AG10803 (cell line): ENCODE data around the gene ASB2.

ENCODE experiments used
- DNase-seq: peaks from one replicate; pipeline ENCODE4 v3.0.0; 2010; ENCODE audit warnings: low read depth
- H3K4me3 ChIP-seq: 2 replicates; pipeline ENCODE4 v1.5.1; 2011; ENCODE audit warnings: mild to moderate bottlenecking, low read length, control low read depth
- TF ChIP-seq, protein P1 (sequence below): conservative IDR thresholded peaks from 2 replicates; pipeline ENCODE4 v1.5.1; 2011; ENCODE audit warnings: mild to moderate bottlenecking, low read length, control low read depth, inconsistent platforms

The ASB2 gene

DNA sequence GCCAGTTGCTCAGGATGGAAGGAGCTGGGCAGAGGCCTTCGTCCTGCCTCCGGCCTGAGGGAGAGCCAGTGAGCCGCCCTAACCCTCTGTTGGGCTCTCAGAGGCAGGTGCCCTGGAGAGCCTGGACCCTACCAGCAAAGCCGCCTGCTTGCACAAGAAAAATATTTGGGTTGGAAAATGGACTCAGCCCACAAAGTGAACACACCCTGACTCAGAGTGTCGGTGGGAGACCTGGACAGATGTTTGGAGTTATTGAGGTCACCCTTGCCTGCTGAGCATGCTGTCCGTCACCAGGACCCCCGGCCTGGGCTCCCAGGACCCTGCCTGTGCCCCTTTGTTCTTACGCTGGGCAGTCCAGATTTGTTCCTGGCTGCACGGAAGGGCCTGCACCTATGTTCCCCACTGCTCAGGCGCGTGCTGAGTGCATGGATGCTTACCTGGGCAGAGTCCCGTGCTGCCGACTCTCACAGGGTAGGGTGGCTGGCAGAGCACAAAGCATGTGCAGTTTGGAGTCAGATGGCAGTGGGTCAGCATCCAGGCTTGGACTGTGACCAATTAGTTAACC, 26.8 kb downstream of the ASB2 start:
- no peak overlapping the region for H3K4me3 ChIP-seq
- TF ChIP-seq, protein P1, sequence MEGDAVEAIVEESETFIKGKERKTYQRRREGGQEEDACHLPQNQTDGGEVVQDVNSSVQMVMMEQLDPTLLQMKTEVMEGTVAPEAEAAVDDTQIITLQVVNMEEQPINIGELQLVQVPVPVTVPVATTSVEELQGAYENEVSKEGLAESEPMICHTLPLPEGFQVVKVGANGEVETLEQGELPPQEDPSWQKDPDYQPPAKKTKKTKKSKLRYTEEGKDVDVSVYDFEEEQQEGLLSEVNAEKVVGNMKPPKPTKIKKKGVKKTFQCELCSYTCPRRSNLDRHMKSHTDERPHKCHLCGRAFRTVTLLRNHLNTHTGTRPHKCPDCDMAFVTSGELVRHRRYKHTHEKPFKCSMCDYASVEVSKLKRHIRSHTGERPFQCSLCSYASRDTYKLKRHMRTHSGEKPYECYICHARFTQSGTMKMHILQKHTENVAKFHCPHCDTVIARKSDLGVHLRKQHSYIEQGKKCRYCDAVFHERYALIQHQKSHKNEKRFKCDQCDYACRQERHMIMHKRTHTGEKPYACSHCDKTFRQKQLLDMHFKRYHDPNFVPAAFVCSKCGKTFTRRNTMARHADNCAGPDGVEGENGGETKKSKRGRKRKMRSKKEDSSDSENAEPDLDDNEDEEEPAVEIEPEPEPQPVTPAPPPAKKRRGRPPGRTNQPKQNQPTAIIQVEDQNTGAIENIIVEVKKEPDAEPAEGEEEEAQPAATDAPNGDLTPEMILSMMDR: no peak
- DNase-seq: no peak

DNA sequence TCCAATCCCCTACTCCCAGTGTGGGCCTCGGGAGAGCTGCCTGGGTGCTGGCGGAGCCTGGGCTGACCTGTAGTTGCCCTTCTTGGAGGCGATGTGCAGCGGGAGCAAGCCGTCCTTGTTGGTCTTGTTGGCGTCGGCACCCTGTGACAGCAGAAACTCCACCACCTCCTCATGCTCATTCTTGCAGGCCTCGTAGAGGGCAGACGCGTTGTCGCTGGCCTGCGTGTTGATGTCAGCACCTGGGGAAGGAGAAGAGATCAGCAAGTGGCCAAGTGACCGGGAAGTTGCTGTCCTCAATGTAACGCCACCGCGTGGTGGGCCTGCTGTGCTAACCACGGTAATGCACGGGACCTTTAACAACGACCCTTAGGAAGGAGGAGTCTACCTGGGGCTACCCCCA, 29.1 kb downstream of the ASB2 start:
- no peak for DNase-seq
- H3K4me3 ChIP-seq: no peak overlapping the region
- TF ChIP-seq, protein P1: no peak

DNA sequence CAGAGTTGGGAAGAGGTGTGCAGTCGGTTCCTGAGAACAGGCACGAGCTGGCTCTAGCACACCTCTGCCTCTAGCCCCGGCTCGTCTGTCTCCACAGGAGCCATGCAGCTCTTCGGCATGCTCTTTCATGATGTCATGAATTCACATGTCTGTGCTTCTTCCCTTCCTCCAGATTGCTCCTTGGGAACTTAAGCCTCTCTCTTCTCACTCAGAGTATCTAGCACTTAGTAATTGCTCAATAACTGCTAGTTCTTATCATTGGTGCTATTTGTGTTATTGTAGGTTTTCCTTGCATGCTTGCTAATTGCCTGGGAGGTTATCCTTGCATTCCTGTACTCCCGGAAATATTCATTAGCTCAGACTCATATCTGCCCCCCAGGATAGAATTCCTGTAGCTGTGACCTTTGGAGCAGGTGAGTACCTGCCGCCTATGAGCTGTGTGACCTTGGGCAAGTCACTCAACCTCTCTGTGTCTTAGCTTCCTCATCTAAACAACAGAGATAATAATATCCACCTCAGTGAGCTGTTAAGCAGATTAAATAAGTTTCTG, 29.8 kb downstream of the ASB2 start:
- H3K4me3 ChIP-seq: no peak overlapping the region
- TF ChIP-seq, protein P1: no peak
- no peak for DNase-seq

DNA sequence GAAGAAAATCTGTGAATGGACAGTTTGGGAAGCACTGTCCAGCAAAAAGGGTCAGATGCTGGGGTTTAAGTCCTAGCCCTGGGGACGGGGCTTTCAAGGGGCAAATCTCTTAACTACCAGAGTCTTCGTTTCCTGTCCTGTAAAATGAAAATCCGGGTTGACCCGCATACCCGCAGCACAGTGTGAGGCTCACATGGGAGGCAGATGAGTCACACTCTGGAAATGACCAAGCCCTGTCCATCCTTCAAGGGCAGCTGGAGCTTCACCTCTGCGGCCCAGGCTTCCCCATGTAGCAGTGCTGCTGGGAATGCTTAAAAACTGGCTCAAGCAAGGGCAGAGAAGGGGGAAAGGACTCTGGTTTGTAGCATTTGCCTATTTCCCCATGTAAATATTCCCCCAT, 30.3 kb downstream of the ASB2 start:
- no peak for DNase-seq
- TF ChIP-seq, protein P1: no peak
- no peak overlapping the region for H3K4me3 ChIP-seq

DNA sequence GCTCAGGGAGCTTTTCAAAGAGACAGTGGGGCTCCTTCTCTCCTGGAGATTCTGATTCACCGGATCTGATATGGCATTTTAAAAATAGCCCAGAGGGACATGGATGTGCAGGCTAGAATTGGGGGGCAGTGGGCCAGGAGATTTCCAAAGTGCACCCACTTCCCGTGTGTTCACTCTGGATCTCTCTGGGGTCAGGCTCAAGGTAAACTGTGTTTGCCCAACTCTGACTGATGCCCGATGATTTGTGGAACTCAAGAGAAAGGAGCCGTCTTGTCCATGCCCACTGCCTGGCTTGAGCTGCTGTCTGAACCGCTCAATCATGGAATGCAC, 31.3 kb downstream of the ASB2 start:
- TF ChIP-seq, protein P1: no peak
- no peak overlapping the region for H3K4me3 ChIP-seq
- no peak for DNase-seq

DNA sequence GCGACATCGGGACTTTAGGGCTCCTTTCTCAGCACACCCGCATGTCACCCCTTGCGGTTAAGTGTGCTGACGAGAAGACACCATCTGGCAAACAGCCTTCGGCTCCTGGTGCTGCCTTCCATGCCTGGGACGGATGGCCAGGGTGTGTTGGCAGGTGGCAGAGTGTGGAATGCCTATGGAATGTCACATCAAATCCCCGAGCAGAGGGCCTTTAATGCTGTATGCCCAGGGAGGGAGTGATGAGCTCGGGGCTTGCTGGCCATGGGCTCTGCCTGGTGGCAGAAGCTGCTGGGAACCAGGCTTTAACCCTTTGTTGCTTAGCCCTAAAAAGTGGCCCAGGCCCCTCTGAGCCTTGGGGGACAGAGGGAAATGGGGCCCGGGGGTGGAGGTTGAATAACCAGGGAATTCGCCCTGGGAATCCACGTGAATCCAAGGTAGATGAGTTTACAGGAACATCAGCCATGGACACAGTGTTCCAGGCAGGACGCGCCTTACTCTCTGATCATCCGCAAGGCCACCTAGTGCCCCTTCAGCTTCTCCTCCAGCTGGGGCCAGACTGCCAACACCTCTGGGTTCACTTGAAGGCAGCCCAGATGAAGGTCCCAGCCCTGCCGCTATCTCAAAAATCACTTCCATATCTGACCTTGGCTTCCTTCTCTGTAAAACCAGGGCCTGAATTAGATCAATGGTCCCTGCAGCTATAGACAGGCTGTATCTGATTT, 31.9 kb downstream of the ASB2 start:
- no peak for DNase-seq
- H3K4me3 ChIP-seq: no peak overlapping the region
- TF ChIP-seq, protein P1: no peak

DNA sequence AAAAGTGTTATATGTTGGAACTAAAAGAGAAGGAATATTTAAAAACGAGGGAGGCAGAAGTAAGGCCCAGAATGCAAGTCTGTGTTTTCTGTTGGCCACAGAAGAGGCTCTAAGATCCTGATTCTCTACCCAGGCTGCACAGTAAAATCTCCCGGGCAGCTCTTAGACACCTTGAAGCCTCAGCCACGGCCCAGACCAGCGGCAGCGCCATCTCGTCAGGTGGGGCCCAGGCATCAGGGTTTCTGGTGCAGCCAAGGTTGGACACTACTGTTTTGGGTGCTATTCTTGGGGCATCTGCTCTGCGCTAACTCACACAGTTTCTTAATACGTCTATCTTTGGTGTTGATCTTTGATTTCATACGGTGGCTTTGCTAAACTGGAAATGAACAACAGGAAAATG, 32.4 kb downstream of the ASB2 start:
- no peak for DNase-seq
- TF ChIP-seq, protein P1: no peak
- no peak overlapping the region for H3K4me3 ChIP-seq
